HL-60/S4 treated with phorbol 12-myristate 13-acetate at 8.2 ng/mL for 4 days and 3 days (cell line): ENCODE results near the gene GIMAP6.
"Not testable (repeated sequence)": the region's sequence is repeated elsewhere in the genome, so short reads cannot be mapped to it uniquely, and the experiment has no call there.

Experiments used
- in situ Hi-C: fragments of 300-500 bp; cut with MboI; formaldehyde crosslinking; loops from 2 replicates; pipeline ENCODE4 v1.15.0; 2022; ENCODE audit warnings: low sequenced_read_pairs

The GIMAP6 gene

GRCh38 chr7:150631866-150632864 lies at the start of gene GIMAP6:
Gene GIMAP6, minus strand, starts transcription at chr7:150632385. Its CDS starts 2,243 bp downstream, at chr7:150630142.
- in situ Hi-C loops, result no loop called here

GRCh38 chr7:150680364-150680763 lies 48.2 kb upstream of the GIMAP6 start:
- in situ Hi-C loops, result not testable (repeated sequence)

GRCh38 chr7:150678601-150679000 lies 46.4 kb upstream of the GIMAP6 start:
- in situ Hi-C loops, result not testable (repeated sequence)

GRCh38 chr7:150676854-150677253 lies 44.7 kb upstream of the GIMAP6 start:
- in situ Hi-C loops, result not testable (repeated sequence)

GRCh38 chr7:150676276-150676675 lies 44.1 kb upstream of the GIMAP6 start:
- in situ Hi-C loops, result not testable (repeated sequence)

- in situ Hi-C loops, result no loop called here
These were observed 43.5 kb upstream of the GIMAP6 start for GRCh38 chr7:150675714-150676113.

GRCh38 chr7:150671798-150672585 lies 39.8 kb upstream of the GIMAP6 start:
- in situ Hi-C loops, result not testable (repeated sequence)

- in situ Hi-C loops, result no loop called here
These were observed 36.8 kb upstream of the GIMAP6 start for GRCh38 chr7:150668977-150669376.

- in situ Hi-C loops, result no loop called here
These were observed 36.3 kb upstream of the GIMAP6 start for GRCh38 chr7:150668472-150668911.

GRCh38 chr7:150666412-150666811 lies 34.2 kb upstream of the GIMAP6 start:
- in situ Hi-C loops, result no loop called here

- in situ Hi-C loops, result no loop called here
These were observed 33.7 kb upstream of the GIMAP6 start for GRCh38 chr7:150665896-150666295.

- in situ Hi-C loops, result no loop called here
These were observed 33.0 kb upstream of the GIMAP6 start for GRCh38 chr7:150665089-150665748.

GRCh38 chr7:150663802-150664494 lies 31.8 kb upstream of the GIMAP6 start:
- in situ Hi-C loops, result no loop called here

- in situ Hi-C loops, result not testable (repeated sequence)
These were observed 30.6 kb upstream of the GIMAP6 start for GRCh38 chr7:150662821-150663220.

- in situ Hi-C loops, result no loop called here
These were observed 28.9 kb upstream of the GIMAP6 start for GRCh38 chr7:150660939-150661613.

- in situ Hi-C loops, result no loop called here
These were observed 25.3 kb upstream of the GIMAP6 start for GRCh38 chr7:150657526-150657925.

- in situ Hi-C loops, result no loop called here
These were observed 23.9 kb upstream of the GIMAP6 start for GRCh38 chr7:150656047-150656446.

- in situ Hi-C loops, result no loop called here
These were observed 22.5 kb upstream of the GIMAP6 start for GRCh38 chr7:150654692-150655091.

GRCh38 chr7:150649080-150649385 lies 16.8 kb upstream of the GIMAP6 start:
- in situ Hi-C loops, result no loop called here
